GM10248 (cell line): ENCODE data around the gene TAPT1.

Source experiments
- CTCF ChIA-PET: fragments of 300-600 bp; sonication (Branson Sonifier 250); formaldehyde crosslinking; extraction: SDS; loops from one replicate; lab custom pipeline; 2021; ENCODE audit warnings: antibody characterized with exemption; lab: Yijun Ruan, JAX
- POLR2A ChIA-PET: fragments of 350-650 bp; sonication (Branson Sonifier 250); formaldehyde crosslinking; extraction: SDS; loops from one replicate; lab custom pipeline; 2020; ENCODE audit warnings: antibody characterized with exemption; lab: Yijun Ruan, JAX
- DNase-seq: peaks from one replicate; pipeline ENCODE4 v3.0.0; 2012; ENCODE audit errors: extremely low spot score
- CTCF ChIP-seq: IDR thresholded peaks from 2 replicates; pipeline ENCODE4 v1.5.1; 2012; ENCODE audit warnings: mild to moderate bottlenecking, low read depth; ENCODE audit errors: extremely low read depth, missing control alignments, control extremely low read depth

The TAPT1 gene

DNA sequence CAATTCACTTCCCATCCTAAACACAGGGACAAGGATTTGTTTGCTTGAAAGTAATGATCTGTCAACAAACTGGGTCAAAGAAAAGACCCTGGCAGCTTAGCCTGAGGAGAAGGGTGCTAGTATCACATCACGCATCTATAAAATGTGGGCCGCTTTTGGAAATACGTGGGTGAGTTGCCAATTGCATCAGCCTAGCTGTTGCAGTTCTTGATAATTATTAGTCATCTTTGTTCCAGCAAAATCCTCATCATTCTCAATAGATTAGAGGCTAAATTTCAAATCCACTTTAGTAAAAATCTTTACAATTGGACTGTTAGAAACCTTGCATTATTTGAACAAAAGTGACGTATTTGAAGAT, 33.6 kb upstream of the TAPT1 start:
- no peak for DNase-seq
- no peak for TF ChIP-seq CTCF
- POLR2A ChIA-PET: no interaction called here
- CTCF ChIA-PET: interaction anchor here (1.0 to 1.3 kb wide), 2 partner anchors 19 to 27 kb away, joined by 3 to 4 read pairs; no protein-coding TSS in a partner anchor

GRCh38 chr4:16259241-16259888, 33.1 kb upstream of the TAPT1 start:
- CTCF ChIA-PET: interaction anchor here (1.3 kb wide), 1 partner anchor 20 kb away, joined by 4 read pairs; no protein-coding TSS in a partner anchor
- TF ChIP-seq CTCF: no peak
- DNase-seq: no peak
- POLR2A ChIA-PET: no interaction called here

DNA sequence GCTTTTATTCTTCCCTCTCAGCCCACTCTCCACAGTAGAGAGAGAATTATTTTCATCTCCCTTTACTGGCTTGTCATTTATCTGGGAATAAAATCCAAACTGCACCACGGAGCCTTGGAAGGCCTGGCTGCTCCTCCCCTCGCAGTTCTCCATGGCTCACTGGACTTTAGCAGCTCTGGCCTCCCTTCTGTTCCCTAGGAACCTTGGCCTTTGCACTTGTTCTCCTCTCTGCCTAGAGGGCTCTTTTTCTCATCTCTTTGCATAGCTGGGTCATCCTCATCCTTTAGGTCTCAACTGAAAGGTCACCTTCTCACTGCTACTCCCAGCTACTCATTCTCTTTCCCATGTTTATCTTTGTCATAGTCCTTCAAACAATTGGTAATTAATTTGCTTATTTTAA, 31.3 kb upstream of the TAPT1 start:
- ChIA-PET CTCF (interaction anchor here (1.1 kb wide), 1 partner anchor 52 kb away, joined by 5 read pairs; no protein-coding TSS in a partner anchor), POLR2A (no interaction called here)
- TF ChIP-seq CTCF: no peak
- DNase-seq: no peak

- TF ChIP-seq CTCF: no peak
- CTCF ChIA-PET: no interaction called here
- POLR2A ChIA-PET: no interaction called here
- no peak for DNase-seq
These were observed 30.1 kb upstream of the TAPT1 start for GRCh38 chr4:16256343-16256742.

- no peak for TF ChIP-seq CTCF
- DNase-seq: no peak
- CTCF ChIA-PET: no interaction called here
- POLR2A ChIA-PET: no interaction called here
These were observed 29.5 kb upstream of the TAPT1 start for GRCh38 chr4:16255730-16256129.

DNA sequence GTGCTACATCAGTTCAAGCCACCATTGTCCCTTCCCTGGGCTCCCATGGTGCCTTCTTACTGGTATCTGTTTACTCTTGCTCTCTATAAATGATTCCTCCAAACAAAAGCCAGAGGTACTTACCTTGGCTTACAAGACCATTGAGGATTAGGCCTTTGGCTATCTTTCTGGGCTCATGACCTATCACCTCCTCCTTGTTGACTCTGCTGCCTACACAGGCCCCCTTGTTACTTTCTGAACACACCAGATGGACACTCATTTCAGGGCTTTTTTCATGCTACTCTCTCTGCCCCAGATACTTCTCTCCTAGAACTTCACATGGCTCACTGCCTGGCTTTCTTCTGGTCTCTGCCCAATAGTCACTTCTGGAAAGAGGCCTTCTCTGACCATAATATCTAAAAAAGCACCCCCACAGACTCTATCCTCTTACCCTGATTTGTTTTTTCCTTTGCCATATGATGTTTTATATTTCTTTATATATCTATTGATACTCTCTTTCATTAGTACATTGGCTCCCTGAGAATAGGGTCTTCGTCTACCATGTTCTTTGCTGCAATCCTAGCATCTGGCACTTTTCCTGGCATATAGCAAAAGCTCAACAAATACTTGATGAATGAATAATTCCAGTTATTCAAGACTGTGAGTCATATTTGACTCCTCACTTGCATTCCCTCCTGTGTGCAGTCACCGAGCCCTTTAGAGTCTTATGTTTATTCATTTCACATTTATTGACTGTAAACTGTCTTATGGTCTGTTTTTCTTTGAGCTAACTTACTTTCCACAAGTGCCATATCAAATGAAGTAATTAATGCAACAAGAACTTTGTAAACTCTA, 27.1 kb upstream of the TAPT1 start:
- no peak for DNase-seq
- TF ChIP-seq CTCF: no peak
- POLR2A ChIA-PET: no interaction called here
- CTCF ChIA-PET: no interaction called here
